ENCODE data around the gene SYT7.

DNA sequence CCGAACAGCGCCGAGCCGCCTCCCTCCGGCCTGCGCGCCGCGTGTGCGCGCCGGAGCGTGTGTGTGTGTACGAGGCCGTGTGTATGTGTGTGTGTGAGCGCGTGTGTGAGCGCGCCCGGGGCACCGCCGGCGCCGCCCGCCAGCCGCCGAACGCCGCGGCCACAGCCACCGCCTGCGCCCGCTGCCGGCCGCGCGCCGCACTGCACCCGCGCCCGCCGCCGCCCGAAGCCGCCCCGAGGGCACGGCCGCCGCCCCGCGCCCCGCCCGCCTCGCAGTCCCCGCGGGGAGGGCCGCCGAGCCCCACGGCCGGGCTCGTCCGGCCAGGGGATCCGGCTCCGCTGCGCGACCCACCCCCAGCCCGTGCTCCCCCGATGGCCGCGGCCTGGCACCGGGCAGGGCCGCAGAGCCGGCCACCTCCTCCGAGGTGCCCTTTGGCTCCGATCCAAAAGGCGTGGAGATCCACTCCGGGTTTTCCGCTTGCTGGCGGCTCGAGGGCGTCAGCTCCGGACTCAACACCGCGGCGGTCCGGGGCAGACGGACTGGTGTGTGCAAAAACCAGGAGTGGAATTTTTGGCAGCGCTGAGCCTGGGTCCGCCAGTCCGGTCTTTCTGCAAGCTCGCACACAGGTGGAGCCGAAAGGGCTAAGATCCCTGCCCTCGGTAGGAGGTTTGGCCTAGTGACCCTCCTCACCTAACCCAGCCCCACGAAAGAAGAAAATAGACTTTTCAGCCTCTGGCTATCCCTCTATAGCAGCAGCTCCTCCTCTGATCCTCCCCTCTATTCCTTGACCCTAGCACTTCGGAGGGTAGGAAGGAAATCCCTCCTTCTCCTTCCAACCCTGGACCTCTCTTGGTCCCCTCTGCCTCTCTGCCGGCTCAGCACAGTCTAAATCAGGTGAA, at the start of gene SYT7:
- TF ChIP-seq, protein P1, sequence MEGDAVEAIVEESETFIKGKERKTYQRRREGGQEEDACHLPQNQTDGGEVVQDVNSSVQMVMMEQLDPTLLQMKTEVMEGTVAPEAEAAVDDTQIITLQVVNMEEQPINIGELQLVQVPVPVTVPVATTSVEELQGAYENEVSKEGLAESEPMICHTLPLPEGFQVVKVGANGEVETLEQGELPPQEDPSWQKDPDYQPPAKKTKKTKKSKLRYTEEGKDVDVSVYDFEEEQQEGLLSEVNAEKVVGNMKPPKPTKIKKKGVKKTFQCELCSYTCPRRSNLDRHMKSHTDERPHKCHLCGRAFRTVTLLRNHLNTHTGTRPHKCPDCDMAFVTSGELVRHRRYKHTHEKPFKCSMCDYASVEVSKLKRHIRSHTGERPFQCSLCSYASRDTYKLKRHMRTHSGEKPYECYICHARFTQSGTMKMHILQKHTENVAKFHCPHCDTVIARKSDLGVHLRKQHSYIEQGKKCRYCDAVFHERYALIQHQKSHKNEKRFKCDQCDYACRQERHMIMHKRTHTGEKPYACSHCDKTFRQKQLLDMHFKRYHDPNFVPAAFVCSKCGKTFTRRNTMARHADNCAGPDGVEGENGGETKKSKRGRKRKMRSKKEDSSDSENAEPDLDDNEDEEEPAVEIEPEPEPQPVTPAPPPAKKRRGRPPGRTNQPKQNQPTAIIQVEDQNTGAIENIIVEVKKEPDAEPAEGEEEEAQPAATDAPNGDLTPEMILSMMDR (IDR thresholded peaks at IDR 0.05), result no peak
- no peak for TF ChIP-seq EZH2 (IDR thresholded peaks at IDR 0.05; ENCODE audit: borderline replicate concordance, insufficient read depth, low read depth, low read length, poor library complexity, severe bottlenecking)
